Myocyte (in vitro differentiated cells): ENCODE measurements around the gene CENPC. TPM values are rescaled to one million over a fixed set of nuclear protein-coding genes. Genes with fewer than 3 reads are reported as not detected.

ENCODE experiments used
- DNase-seq: peaks from one replicate; pipeline ENCODE4 v3.0.0-alpha.2; 2012; ENCODE audit warnings: low read depth
- polyA plus RNA-seq: library from polyadenylated mRNA; unstranded; fragments of >200 nt; gene quantifications from one replicate; pipeline ENCODE4 v1.2.1, GENCODE V29; 2012; ENCODE audit warnings: missing spikeins
- total RNA-seq: library from RNA; depleted of rRNA; stranded (reverse); fragments of >200 nt; gene quantifications from 2 replicates; pipeline ENCODE4 v1.2.3, GENCODE V29; 2014

CENPC gene, protein sequence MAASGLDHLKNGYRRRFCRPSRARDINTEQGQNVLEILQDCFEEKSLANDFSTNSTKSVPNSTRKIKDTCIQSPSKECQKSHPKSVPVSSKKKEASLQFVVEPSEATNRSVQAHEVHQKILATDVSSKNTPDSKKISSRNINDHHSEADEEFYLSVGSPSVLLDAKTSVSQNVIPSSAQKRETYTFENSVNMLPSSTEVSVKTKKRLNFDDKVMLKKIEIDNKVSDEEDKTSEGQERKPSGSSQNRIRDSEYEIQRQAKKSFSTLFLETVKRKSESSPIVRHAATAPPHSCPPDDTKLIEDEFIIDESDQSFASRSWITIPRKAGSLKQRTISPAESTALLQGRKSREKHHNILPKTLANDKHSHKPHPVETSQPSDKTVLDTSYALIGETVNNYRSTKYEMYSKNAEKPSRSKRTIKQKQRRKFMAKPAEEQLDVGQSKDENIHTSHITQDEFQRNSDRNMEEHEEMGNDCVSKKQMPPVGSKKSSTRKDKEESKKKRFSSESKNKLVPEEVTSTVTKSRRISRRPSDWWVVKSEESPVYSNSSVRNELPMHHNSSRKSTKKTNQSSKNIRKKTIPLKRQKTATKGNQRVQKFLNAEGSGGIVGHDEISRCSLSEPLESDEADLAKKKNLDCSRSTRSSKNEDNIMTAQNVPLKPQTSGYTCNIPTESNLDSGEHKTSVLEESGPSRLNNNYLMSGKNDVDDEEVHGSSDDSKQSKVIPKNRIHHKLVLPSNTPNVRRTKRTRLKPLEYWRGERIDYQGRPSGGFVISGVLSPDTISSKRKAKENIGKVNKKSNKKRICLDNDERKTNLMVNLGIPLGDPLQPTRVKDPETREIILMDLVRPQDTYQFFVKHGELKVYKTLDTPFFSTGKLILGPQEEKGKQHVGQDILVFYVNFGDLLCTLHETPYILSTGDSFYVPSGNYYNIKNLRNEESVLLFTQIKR
- 11.1 and 12.2 TPM in 2 replicates for total RNA-seq
- 2.3 TPM for polyA plus RNA-seq

DNA sequence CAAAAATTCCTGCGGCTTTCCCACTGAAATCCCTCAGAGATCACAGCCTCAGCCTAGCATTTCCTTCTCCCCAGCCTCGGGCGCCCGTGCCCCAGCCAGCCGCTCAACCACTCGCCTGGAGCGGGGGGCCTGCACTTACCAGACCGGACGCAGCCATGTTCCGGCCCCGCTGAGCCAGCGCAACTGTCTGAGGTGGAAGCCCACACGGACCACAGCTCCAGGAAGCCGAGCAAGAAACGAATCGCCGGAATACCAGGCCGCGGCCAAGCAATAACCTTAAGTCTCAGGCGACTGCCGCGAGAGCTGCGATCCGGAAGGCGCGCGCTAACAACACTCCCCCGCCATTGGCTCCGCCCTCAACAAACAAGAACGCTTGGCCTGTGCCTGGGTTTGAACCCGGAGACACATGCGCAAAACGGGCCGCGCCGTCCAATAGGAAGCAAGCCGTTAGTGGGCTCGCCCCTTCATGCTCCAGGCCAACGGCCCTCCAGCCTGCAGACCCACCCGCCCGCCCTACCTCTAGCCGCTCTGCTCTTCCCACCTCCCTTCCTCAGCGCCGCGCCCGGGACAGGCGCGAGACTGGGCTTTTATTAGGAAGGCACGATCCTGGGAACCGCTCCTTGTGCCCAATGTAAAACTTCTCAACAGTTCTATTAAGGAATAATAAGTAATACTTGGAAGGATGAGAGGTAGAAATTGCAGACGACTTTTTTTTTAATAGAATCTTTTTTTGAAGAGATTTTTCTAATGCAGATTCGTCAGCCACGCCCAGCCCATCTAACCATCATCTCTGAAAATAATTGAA, at the start of gene CENPC:
Gene CENPC (minus strand): TSS at position 305 of the 805 bp plus-strand sequence. CDS start 148 bp downstream, at position 157.
- peak; percentile 99 for DNase-seq

DNA sequence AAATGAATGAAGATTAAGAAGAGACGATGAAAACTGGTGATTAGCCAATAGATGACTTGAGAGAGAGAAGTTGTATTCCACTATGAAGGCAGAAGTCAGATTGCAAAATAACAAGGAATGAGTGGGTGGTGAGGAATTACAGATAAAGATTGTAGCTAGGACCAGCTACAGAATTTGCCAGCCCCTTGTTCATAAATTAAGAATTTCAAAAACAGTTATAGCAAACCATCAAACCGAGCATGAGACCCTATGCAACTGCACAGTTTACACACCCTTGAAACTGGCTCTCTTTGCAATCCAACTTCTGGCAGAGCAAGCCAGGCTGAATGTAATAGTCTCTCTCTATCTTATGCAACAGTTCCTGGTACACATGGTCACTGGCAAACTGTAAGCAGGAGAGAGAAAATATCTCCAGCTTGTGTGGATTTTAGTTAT, 48.5 kb upstream of the CENPC start:
- no peak for DNase-seq

DNA sequence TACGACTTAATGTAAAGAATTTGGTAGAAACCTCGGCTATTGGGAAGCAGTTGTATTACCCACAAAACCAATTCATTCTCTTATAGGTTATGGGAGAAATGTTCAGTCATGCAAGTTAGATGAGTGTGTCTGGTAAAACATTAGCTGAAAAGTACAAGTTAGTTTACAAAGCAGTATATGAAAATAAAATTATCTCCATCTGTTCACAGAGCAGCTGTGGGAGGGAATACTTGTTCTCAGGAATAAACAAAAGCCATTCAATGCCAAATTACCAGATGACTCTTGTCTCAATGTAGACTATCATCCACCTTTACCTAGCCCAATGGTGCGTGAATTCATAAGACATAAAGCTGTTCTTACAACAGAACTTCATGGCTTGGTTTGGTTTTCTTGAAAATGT, 41.9 kb upstream of the CENPC start:
- DNase-seq, result no peak

DNA sequence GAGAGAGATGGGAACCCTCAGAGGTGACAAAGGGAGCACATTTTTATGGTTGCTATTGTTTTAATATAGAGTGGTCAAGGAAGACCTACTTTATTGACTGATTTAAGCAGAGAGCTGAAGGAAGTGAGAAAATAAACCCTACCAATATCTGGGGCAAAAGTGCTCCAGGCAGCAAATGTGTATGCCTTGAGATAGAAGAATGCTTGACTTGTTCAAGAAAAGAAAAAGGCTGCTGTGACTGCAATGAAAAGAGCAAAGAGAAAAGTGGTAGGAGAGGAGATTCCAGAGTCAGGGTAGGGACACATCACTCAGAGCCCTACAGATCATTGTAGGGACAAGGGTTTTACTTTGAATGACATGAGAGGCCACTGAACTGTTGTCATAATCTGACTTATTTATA, 39.2 kb upstream of the CENPC start:
- no peak for DNase-seq

DNA sequence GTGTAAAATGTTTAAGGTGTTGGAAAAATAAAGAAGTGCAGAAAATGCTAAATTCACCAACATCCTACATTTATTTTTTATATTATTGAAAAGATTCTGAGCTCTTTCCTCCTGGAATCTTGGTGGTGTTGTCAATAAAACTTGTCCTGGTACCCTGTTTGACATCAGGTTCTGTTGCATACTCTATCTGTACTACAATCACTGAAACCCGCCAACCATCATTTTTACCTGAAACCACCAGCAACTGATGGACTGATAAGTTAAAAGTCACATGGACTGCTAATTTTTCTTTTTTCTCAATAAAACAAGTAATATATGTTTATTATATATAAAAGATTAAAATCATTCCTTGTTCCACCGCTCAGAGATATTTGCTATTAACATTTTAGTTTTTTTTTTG, 36.6 kb upstream of the CENPC start:
- DNase-seq, result no peak

DNA sequence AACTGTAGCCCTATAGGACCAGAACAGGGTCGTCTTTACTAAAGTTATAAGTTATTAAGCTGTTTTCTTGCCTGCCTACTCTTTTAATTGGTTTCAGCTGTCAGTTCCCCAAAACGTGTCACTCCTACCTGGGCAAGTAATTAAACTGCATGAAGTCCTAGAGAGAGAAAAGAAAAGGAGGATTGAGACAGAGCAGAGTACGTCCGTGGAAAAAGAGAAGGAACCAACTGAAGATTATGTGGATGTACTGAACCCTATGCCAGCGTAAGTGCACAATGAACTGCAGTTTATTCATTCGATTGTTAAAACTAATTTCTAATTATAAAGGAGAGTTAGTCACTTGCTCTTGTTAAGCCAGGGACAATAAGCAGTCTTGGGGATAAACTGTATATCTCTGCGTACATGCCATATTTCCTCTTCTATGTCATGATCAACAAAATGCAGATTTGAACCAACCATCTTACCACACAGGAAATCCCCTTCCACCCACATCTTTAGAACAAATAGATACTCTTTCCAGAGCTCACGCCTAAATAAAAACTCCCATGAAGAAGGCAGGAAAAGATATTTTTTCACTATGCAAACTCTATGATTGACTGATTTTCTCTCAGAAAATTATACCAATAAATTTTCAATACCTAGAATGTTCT, 36.0 kb upstream of the CENPC start:
- no peak for DNase-seq

DNA sequence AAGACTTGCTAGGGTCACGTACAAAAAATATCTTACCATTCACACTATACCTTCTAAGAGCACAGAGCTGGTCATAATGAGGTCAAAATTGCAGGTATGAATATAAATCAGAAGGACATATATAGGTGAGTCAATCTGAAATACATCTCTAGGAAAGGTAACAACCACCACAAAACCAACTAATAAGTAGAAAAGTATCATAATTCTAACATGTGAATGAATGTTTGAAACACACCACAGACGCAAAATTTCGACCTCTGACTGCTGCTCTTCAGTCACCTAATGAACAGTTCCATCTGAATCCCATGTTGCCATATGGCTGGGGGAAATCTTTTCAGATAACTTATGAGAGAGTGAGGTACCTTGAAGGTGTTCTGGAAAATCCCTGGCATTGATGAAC, 35.3 kb upstream of the CENPC start:
- no peak for DNase-seq

DNA sequence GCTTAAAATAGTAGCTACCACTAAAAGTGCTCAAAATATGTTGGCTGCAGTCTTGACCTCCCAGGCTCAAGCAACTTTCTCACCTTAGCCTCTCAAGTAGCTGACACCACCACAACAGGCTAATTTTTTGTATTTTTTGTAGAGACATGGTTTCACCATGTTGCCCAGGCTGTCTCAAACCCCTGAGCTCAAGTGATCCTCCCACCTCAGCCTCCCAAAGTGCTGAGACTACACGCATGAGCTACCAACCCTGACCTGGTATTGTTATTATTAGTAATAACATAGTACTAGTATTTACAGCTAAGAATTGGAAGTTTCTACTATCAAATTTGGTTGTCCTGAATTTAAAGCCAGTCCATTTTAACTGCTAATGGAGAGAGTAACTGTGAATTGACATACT, 31.2 kb upstream of the CENPC start:
- DNase-seq, result no peak

DNA sequence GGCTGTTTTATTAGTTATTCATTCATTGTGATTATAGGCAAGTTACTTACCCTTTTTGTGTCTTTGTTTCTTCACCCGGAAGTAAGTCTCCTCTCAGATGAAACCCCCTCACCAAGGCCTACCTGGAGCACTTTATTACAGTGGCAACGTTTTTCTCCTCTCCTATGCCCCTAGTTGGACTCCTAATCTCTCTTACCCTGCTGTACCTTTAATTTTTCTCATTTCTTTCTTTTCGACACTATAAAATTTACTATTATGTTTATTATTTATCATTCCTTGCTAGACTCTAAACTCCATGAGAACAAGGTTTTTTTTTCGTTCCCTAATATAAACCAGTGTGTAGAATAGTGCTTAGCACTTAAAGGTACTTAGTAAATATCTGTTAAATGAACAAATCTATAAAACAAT, 30.8 kb upstream of the CENPC start:
- DNase-seq, result no peak

DNA sequence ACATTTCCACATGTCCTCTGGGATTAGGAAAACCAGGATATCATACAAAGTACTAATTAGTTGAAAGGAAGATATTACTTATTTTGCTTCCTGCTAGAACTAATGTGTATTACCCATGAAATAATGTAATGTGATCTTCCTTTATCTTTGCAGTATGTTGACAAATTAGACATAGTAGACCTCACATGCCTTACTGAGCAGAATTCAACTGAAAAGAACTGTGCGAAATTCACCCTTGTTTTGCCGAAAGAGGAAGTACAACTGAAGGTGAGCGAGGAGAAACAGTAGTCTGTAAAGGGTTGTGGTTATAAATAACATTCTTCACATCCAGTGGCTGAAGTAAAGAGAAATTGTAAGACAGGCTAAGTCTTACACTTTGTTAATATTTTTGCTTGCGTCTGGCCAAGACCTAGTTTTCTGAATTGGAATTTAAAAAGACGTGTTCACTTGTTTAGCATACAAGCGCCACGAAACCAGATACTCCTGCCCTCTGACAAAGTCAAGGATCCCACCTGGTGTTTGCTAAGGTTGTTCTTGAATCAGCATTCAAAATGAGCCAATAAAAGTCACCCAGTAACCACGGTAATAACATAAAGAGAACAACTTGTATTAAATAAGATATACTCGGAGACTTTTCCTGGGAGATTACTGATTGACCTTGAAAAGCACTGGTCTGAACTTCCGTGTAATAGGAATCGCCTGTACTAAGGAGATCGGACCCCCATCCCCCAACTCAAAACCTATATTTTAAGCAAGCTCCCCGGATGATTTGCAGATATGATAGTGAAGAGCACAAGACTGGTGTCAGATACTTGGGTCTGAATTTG, 30.1 kb upstream of the CENPC start:
- DNase-seq, result no peak

DNA sequence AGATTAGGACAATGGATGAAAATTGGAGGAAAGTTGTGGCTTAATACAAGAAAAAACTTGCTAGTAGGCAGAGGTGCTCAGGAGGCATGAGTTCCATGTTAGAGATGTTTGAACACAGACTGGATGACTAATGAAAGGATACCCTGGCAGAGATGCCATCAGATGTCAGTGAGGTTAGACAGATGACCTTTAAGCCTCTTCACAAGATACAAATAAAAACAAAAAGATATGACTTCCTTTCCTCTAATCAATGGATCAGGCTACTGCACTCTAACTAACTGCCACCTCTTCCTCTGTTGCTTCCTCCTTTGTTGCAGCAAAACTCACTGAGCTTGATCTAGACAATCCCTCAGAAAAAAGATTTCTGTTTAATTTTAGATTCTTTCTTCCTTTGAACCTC, 27.9 kb upstream of the CENPC start:
- DNase-seq, result no peak

DNA sequence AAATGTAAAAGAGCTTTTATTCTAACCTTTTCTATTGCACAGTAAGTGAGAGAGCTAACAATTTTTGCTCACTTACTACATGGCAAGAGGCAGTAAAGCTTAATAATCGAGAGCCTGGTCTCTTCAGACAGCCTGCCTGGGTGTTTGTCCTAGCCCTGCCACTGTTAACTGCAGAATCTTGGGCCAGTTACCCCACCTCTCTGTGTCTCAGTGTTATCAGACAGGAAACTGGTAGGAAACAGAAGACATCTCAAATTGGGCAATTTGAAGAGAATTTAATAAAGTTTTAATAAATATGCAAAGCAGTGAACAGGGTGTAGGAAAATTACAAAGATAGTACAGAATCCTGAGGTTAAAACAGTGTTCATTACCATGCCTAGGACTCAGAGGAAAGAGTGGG, 26.7 kb upstream of the CENPC start:
- DNase-seq, result no peak

DNA sequence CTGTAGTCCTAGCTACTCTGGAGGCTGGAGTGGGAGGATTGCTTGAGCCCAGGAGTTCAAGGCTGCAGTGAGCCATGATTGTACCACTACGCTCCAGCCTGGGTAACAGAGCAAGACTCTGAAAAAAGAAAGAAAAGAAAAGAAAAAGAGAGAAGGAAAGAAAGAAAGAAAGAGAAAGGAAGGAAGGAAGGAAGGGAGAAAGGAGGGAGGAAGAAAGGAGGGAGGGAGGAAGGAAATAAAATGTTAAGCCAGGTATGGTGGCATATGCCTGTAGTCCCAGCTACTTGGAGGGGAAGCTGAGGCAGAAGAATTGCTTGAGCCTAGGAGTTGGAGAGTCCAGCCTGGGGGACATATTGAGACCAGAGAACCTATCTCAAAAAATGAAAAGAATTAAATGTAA, 25.2 kb upstream of the CENPC start:
- DNase-seq, result no peak

DNA sequence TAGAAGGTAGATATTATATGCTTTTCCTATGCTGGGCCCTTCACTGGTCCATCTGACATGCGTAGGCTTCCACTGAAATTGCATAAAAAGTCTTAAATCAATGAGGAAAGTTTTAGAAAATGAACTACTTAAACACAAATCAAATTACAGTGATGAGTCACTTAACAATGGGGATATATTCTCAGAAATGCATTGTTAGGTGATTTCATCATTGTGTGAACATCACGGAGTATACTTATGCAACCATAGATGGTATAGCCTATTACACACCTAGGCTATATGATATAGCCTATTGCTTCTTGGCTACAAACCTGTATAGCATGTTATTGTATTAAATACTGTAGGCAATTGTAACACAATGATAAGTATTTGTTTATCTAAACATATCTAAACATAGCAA, 23.5 kb upstream of the CENPC start:
- no peak for DNase-seq

DNA sequence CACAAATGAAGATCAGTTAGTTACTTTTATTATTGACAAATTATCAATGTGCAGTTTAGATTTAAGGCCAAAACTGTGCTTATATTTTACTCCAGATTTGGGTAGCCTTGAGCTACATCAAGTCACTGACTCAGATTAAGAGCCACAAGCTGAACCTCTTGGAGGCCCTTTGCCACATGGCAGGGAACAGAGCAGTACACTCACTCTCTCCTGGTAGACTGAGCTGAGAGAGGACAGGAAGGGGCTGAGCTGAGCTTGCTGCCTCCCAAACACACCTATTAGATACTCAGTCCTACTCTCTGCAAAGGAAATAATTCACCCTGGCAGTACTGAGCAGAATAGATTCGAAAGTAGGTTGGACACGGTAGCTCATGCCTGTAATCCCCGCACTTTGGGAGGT, 21.0 kb upstream of the CENPC start:
- DNase-seq, result no peak

DNA sequence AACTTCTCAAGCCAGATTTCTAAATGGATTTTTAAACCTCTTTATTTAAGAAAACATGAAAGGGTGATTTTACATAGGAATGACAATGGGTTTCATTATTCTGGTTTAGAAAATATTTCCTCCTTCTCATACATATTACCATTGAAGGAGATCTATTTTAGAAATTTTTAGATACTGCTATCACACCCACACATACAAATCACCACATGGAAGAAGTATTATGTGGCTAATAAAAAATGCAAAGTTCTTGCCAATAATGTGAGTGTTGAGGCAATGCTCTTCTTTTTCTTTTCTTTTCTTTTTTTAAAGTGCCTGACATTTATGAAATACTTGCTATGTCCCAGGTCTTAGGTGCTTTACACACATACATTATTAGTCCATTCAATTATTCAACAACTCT, 20.0 kb upstream of the CENPC start:
- no peak for DNase-seq

DNA sequence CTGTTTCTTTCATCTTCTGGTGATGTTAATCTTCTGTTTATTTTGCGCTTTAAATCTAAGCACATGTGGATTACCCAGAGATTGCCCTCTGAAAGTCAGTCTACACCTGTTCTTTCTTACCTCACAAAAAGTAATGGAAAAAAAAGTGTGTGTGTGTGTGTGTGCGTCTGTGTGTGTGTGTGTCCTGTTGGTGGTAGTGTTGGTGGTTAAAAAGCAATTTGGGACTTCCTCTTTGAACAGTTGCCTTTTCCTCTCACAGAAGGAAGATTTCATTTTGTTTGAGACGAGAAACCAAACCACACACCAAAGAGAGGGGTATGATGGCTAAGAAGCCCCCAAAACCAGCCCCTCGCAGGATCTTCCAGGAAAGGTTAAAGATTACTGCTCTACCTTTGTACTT, 13.2 kb upstream of the CENPC start, which contains the start of gene STAP1:
Gene STAP1 (plus strand): TSS at position 235 of the 400 bp plus-strand sequence. CDS start 83 bp downstream, at position 318.
- no peak for DNase-seq

DNA sequence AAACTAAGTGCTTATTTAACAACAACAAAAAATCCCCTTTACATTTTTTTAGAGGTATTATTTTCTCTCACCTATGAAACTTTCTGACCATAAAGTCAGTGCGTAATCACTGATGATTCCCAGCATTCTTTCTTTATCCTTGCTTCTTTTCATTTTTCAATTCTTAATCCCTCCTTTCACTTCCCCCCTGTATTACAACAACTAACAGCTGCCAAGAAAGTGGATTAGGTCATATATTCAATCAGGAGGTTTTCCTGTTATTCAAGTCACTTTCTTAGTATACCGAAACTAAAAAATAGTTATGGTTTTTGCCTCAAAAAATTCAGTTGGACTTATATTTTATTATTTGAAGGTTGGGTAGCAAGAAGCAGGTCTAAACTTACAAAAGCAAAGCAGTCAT, 11.1 kb upstream of the CENPC start:
- no peak for DNase-seq

DNA sequence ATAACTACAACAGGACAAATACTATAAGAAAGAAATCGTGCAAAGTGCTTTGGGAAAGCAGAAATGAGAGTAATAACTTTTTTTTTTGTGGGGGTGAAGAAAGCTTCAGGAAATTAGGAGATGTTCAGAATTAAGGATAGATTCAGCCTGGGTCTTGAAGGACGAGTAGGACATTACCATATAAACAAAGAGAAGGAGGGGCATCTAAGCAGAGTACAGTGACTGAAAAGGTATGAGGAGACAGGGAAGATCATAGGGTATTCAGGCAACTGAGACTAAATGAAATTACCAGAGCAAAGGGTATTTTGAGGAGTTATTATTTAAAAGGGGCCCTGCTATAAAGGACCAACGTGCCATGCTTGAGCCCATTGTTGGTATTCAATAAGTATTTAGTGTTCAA, 10.1 kb upstream of the CENPC start:
- no peak for DNase-seq

DNA sequence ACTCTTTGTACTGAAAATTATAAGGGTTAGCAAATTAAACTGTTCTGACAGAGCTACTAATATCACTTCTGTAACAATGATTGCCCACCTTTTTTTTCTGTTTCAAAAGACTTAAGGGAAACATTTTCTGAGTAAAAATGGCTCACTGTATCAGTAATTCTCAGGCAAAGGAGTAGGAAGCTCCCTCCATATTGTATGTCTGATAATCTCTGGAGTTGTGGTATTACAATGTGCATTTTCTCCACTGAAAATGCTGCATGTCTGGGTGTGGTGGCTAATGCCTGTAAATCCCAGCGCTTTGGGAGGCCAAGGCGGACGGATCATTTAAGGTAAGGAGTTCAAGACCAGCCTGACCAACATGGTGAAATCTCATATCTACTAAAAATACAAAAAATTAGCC, 8.8 kb upstream of the CENPC start:
- no peak for DNase-seq
